ENCODE measurements around the gene SBDS.
"Not testable (repeated sequence)": the region's sequence is repeated elsewhere in the genome, so short reads cannot be mapped to it uniquely, and the experiment has no call there.

Gene SBDS

GRCh38 chr7:66995050-66995776 is at the start of gene SBDS:
Gene SBDS, minus strand, starts transcription at chr7:66995586. Its CDS starts 169 bp downstream, at chr7:66995417.
- peak; percentile 97 for DNase-seq

- not testable (repeated sequence) for DNase-seq
Observed at GRCh38 chr7:67043559-67043930, 48.2 kb upstream of the SBDS start.

DNA sequence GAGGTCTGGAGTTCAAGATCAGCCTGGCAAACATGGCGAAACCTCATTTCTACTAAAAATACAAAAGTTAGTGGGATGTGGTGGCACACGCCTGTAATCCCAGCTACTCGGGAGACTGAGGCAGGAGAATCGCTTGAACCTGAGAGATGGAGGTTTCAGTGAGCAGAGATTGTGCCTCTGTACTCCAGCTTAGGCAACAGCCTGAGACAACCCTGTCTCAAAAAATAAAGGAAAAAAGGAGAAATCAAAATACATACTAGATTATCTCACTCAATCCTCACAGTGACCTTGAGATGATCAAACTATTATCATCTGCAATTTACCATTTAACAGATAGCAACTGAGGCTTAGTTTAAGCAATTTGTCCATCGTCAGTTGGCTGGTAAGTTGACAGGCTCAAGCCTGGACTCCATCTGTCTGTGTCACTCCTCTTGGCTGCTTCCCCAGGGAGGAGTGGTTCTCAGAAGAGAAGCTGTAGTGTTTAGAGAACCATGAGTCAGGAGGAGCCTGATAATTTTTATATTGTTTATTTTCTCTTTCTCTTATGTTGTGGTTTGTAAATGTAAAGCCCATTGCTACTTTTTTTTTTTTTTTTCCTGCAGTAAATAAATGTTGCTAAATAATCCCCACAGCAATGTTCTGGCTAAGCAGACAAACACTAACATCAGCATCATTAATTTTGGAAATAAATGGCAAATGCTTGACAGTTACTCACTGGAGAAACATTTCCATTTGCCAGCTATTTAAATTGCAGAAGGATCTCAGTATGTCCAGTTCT is 47.6 kb upstream of the SBDS start:
- DNase-seq = not testable (repeated sequence)

GRCh38 chr7:67040832-67041231 is 45.4 kb upstream of the SBDS start:
- DNase-seq = not testable (repeated sequence)

DNA sequence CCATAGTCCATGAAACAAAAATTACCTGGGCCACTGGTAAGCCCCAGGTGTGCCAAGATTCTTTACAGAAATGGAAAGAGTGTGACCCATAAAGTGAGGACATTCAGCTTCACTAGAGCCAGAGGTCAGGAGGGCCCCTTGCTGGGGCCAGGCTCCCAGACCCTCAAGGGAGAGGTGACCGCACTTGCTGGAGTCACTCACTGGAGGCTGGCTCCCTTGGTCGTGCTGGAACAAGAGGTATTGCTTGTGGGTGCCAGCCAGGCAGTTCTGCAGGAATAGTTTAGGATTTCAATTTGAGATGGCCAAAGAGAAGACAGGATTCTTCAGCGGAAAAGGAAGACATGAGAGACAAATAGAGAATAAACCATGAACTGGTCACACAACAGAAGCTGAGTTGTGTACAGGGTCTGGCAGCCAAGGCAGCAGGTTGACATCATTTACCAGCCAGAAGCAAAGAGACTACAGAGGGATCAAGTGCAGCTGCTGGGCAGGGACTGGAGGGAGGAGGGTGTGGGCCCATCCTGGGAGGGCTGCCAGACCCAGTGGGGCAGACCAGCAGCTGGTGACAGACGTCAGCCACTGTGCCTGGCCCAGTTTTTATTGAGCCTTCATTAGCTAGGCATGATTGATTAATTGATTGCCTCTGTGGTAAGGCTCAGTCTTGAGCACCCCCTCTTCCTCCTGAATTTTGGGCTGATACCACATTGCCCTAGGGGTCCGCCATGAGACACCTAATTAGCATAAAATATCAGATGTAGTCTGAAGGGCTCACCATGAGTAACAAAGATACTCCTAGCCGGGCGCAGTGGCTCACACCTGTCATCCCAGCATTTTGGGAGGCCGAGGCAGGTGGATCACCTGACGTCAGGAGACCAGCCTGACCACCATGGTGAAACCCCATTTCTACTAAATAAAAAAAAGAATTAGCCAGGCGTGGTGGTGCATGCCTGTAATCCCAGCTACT is 41.3 kb upstream of the SBDS start:
- peak; percentile 37 for DNase-seq

- no peak for DNase-seq
Observed at GRCh38 chr7:67033251-67033650, 37.9 kb upstream of the SBDS start.

GRCh38 chr7:67031685-67032084 is 36.3 kb upstream of the SBDS start:
- not testable (repeated sequence) for DNase-seq

DNA sequence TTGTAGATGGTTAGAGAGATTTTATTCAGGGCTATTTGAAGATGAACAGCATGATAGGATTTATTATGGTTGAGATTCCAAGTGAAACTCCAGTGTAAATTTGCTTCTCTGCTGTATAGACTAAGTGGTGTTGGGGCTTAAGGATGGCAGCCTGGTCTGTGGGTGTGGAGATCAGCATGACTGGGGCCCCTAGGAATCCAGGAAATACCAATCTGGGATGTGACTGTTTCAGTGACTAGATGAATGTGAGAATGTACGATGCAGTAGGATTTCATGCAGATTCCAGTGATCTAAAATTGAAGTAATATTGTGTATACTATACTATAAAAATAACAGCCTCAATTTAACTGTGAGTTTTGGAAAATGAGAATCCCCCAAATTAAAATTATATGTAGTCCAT is 30.1 kb upstream of the SBDS start:
- not testable (repeated sequence) for DNase-seq

GRCh38 chr7:67022511-67022910 is 27.1 kb upstream of the SBDS start:
- DNase-seq = no peak

DNA sequence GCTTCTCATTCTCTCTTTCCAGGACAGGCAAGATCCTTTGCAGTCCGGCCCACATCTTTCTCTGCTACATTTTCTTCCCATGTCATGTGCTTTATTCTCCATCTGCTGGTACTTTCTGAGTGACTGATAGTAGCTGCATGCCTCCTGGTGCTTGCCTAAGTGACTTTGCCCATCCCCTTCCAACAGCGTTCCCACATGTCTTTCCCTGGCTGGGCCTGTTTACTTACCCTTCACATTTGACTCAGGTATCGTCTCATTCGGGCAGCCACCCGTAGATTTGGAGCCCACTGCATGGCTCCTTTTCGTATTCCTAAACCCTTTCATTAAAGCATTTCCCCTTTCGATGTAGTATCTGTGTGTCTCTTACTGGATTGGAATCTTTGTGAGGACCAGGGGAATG is 25.9 kb upstream of the SBDS start:
- no peak for DNase-seq

DNA sequence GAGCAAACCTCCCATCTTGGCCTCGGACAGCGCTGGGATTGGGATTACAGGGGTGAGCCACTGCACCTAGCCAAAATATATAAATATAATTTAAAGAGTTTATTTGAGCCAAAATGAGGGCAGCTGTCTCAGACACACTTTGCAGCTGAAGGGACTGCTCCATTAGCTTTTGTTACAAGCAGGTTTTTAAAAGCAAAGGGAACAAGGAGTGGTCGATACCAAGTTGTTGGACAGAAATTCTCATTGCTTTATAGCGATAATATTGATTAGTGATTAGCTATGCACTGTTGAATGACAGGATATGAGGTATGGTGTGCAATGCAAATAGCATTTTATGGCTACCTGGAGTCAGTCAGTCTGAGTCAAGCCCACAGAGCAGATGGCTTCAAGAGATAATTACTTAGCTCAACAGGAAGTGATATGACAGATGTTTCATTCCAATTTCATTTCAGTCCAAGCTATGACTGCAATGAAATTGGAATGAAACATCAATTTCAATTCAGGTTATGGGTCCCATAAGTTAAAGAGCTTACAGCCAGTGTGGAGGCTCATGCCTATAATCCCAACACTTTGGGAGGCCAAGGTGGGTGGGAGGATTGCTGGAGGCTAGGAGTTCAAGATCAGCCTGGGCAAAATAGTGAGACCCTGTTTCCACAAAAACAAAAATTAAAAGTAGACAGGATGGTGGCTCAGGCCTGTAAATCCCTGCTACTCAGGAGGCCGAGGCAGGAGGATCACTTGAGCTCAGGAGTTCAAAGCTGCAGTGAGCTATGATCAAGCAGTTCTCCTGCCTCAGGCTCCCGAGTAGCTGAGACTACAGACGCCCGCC is 24.4 kb upstream of the SBDS start:
- DNase-seq = peak; percentile 9

DNA sequence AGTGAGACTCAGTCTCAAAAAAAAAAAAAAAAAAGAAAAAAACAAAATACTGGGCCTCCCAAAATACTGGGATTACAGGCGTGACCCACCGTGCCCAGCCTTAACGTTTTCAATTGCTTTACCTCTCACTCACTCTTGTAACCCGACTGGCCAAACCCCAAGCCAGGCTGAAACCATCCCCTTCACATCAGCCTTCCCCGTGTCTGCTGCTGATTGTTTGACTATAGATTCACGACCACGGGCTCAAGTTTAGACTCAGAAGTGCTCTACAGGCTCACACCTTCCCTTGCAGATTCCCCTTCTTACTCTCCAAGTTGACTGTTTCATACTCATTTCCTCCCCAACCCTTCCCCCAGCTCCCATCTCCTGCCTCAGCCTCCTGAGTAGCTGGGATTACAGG is 23.6 kb upstream of the SBDS start:
- DNase-seq = no peak

DNA sequence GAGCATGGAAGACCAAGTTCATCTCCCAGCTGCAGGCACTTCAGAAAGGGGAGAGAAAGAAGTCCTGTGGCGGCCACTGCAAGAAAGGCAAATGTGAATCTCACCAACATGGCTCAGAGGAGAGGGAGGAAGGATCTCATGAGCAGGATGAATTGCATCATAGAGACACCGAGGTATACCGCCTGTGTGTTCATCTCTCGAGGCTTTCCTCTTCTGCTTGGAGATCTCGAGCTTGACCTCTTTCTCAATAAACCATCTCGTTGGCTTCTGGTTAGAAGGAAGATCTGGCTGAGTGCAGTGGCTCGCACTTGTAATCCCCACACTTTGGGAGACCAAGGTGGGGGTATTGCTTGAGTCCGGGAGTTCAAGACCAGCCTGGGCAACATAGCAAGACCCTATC is 22.6 kb upstream of the SBDS start:
- DNase-seq = not testable (repeated sequence)

- DNase-seq = not testable (repeated sequence)
Observed at GRCh38 chr7:67014076-67014622, 18.8 kb upstream of the SBDS start.

- DNase-seq = not testable (repeated sequence)
Observed at GRCh38 chr7:67009677-67010076, 14.3 kb upstream of the SBDS start.

- no peak for DNase-seq
Observed at GRCh38 chr7:67008260-67008659, 12.9 kb upstream of the SBDS start.

GRCh38 chr7:67006965-67007364 is 11.6 kb upstream of the SBDS start:
- peak; percentile 1 for DNase-seq

DNA sequence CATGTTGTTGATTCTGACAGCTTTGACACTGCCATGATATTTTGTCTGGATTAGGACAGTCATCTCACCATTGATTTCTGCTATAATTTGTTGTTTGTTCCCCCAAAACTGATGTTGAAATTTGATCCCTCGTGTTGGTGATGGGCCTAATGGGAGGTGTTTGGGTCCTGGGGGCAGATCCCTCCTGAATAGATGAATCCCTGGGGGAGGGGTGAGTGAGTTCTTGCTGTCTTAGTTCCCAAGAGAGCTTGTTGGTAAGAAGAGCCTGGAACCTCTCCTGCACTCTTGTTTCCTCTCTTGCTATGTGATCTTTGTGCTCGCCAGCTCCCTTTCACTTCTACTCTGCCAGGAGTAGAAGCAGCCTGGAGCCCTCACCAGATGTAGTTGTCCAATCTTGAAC is 8.8 kb upstream of the SBDS start:
- not testable (repeated sequence) for DNase-seq

- DNase-seq = peak; percentile 1
Observed at GRCh38 chr7:67000601-67001258, 5.3 kb upstream of the SBDS start.

- peak; percentile 97 for DNase-seq
Observed at GRCh38 chr7:66996444-66997191, 1.2 kb upstream of the SBDS start, which contains the start of gene TYW1. Gene TYW1, plus strand, starts transcription at chr7:66996833. Its CDS starts 146 bp downstream, at chr7:66996979.

Data from COR-L47 (cell line).